Right hindlimb (tissue), 1 donor: ENCODE results near the gene RBBP4.
"Not testable (repeated sequence)": the region's sequence is repeated elsewhere in the genome, so short reads cannot be mapped to it uniquely, and the experiment has no call there.

Experiments used
- DNase-seq: peaks from one replicate; pipeline ENCODE4 v3.0.0-alpha.2; 2018

Gene RBBP4

GRCh38 chr1:32650752-32651460 is at the start of gene RBBP4:
TSS of gene RBBP4 (plus strand) at chr1:32651208. CDS start at chr1:32651307, 99 bp downstream.
- DNase-seq = peak; percentile 99

- no peak for DNase-seq
These were observed 45.1 kb upstream of the RBBP4 start for GRCh38 chr1:32605711-32606424.

DNA sequence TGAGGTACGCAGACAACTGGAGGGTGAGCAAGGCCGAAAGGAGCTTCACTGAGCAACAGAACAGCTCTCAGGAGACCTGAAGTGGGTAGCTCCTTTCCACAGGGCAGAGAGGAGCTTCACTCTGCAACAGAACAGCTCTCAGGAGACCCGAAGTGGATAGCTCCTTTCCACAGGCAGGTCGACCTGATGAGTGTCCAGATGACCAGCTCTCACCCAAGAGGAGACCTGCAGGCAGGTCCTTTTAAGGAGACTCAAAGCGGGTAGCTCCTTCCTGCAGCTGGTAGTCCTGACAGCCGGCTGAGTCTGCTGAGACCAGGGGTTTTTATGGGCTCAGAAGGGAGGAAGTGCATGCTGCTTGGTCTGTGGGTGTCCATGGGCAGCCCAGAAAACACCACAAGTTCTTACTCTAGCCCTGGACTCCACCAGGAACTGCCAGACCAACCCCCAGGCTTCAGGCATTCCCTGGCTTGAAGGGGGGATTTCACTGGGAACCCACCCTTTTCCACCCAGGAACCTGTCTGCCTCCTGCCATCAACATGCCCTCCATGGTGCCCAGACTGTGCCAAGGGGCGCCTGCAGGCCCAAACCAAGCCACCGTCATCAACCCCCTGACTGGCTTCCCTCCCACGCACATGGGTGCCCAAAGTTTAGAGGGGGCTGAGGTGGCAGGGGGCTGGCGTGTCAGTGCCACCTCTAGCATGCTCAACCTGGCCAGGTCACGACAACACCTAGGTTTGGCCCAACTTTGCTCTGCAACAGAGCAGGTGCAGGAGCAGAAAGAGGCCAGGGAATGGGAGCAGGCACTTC is 44.2 kb upstream of the RBBP4 start:
- DNase-seq = no peak

DNA sequence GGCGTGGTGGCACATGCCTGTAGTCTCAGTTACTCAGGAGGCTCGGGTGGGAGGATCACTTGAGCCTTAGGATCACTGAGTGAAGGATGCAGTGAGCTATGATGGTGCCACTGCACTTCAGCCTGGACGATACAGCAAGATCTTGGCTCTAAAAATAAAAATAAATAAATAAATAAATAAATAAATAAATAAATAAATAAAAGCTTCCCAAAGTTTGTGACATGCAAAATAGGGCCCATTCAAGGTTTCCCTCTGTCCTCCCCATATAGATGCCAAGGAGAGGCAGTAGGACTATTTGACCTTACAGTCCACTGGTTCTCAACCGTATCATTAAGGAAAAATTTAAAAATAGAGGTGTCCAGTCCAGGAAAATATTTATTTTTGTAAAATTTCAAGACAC is 41.8 kb upstream of the RBBP4 start:
- no peak for DNase-seq

- DNase-seq = no peak
These were observed 39.2 kb upstream of the RBBP4 start for GRCh38 chr1:32611859-32612188.

DNA sequence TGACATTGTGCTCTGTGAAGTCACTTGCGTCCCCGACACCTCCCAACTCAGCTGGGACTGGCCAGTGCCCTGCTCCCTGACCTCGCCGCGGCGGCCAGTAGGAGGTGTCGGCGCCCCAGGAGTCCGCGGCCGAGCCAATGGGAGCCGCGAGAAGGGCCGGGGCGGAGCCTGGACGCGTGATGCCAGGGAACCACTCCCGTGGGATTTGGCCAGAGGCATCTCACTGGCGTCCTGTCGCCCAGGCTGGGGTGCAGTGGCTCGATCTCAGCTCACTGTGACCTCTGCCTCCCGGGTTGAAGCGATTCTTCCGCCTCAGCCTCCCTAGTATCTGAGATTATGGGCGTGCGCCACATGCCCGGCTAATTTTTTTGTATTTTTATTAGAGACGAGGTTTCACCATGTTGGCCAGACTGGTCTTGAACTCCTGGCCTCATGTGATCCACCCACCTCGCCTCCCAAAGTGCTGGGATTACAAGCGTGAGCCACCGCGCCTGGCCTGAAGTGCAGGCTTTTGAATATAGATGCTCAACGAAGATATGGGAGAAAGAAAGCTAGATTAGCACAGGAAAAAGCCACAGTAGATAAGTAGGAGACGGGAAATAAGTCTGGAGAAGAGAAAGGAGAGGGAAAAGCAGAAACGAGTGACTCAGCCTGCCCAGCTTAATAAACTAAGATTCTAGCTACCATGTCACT is 38.7 kb upstream of the RBBP4 start:
- DNase-seq = peak; percentile 58

- DNase-seq = no peak
These were observed 37.5 kb upstream of the RBBP4 start for GRCh38 chr1:32613472-32613871.

DNA sequence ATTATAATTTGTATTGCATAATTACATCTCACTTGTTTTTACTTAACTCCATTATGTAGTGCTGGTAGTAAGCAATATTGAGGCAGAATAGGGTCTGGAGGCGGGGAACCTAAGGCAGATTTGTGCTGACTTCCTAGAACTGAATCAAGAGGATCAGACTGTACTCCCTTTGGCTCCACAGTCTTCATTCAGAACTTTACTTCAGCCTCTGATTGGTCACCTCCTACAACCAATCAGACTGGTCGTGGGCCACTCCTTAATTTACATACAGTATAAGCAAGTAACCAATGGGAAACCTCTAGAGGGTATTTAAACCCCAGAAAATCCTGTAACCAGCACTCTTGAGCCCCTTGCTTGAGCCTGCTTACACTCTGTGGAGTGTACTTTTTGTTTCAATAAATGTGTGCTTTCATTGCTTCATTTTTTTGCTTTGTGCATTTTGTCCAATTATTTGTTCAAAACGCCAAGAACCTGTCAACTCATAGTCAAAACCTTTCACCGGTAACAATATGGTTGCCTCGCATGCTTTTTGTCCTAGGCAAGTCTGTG is 32.3 kb upstream of the RBBP4 start:
- DNase-seq = no peak

GRCh38 chr1:32619701-32620485 is 31.1 kb upstream of the RBBP4 start:
- no peak for DNase-seq

DNA sequence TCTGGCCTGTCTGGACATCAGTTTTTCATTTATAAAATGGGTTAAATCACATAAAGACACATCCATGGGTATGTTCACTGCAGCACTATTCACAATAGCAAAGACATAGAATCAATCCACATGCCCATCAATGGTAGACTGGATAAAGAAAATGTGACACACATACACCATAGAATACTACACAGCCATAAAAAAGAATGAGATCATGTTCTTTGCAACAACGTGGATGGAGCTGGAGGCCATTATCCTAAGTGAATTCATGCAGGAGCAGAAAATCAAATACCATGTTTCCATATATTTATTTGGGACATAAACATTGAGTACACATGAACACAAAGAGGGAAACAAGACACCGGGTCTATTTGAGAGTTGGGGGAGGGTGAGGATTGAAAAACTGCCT is 28.8 kb upstream of the RBBP4 start:
- no peak for DNase-seq

DNA sequence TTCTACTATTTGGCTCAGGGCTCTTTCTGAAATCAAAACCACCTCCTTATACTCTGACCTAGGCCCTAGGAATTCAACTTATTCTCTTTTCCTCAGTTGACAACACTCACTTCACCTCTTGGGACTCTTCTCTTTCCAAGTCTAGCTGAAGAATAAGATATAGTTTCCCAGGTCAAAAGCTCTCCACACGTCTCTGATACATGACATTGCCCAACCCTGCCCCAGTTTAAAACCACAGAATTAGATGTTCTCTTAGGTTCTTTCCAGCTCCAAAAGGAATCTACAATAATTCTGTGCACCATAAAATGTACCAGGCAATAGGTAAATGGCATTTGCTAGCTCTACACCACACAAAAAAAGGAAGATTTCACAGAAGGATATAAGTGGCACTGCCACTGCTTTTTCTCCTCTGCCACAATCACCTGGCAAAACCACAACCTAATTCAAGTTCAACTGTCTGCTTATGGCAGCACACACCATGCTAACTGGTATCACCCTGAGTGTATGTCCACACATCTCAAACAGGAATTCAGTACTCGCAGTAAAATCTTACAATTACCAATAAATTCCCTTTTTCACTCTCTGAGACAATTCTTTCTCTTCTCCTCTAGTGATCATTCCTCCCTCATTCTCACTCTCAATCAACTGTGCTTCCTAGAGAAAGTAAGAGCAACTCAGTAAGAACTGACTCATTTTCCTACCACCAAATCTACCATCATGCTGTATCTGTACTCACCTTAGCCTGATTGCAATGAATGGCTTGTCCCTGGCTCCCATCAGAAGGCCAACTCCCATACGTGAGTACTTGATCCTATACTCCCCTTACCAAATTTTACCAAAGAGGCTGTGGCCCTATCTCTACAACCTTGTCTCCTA is 28.0 kb upstream of the RBBP4 start:
- no peak for DNase-seq

GRCh38 chr1:32623775-32624174 is 27.2 kb upstream of the RBBP4 start:
- DNase-seq = no peak

DNA sequence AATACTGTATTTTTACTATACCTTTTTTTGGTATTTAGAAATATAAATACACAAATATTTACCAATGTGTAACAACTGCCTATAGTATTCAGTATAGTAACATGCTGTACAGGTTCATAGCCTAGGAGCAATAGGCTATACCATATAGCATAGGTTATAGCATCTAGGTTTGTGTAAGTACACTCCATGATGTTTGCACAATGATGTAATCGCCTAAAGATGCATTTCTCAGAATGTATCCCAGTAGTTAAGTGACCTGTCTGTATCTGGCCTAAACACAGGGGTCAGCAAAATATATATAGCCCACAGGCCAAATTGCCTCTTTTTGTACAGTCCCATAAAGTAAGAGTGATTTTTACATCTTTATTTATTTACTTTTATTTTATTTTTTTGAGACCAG is 24.8 kb upstream of the RBBP4 start:
- no peak for DNase-seq

GRCh38 chr1:32627596-32628162 is 23.3 kb upstream of the RBBP4 start:
- DNase-seq = no peak

GRCh38 chr1:32630173-32630572 is 20.8 kb upstream of the RBBP4 start:
- DNase-seq = not testable (repeated sequence)

- no peak for DNase-seq
These were observed 18.2 kb upstream of the RBBP4 start for GRCh38 chr1:32632829-32633228.

- no peak for DNase-seq
These were observed 15.3 kb upstream of the RBBP4 start for GRCh38 chr1:32635508-32636277.

DNA sequence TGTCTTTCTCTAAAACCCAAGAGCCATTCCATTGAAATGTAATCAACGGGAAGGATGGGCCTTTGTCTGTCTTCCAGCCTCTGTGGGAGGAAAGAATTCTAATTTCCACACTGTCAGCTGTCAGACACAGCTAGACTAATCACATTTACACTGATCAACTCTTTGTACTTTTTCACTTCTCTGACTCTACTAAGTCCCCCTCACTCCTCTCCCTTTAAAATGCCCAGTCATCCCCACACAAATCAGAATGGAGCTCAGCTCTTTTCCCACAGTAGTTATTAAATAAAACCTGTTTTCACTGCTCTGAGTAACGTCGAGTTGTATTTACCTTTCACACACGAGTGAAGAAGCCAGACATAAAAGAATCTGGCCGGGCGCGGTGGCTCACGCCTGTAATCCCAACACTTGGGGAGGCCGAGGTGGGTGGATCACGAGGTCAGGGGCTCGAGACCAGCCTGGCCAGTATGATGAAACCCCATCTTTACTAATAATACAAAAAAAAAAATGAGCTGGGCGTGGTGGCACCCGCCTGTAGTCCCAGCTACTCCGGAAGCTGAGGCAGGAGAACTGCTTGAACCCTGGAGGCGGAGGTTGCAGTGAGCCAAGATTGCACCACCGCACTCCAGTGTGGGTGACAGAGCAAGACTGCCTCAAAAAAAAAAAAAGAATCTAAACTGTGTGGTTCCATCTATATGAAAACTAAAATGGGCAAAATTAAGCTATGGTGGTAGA is 13.9 kb upstream of the RBBP4 start:
- DNase-seq = no peak

GRCh38 chr1:32639489-32640075 is 11.4 kb upstream of the RBBP4 start:
- DNase-seq = no peak
